ENCODE results near the gene DECR2. TPM values are rescaled to one million over a fixed set of nuclear protein-coding genes. Genes with fewer than 3 reads are reported as not detected.

The DECR2 gene
- polyA plus RNA-seq, 1 donor from 2014 or later: 7.2 TPM

GRCh38 chr16:424623-425081 is 23.0 kb downstream of the DECR2 start:
- Mint-ChIP-seq H3K4me3 (peak overlapping the region; percentile 76 to 98 (median 92)), H3K9me3 (peaks cover 0 to 2% (median 0%) of the 10 kb centered on the region in 3 donors), H3K27ac (peak overlapping the region in 1 of 3 donors; percentile 92), H3K27me3 (peaks cover 15% of the 10 kb centered on the region), H3K4me1 (peaks cover 16 to 23% (median 21%) of the 10 kb centered on the region in 3 donors), H3K36me3 (peaks cover 7% of the 10 kb centered on the region)

GRCh38 chr16:425082-425718 is 23.5 kb downstream of the DECR2 start, which contains the start of gene RAB11FIP3:
Gene RAB11FIP3 (plus strand): TSS chr16:425649. CDS start chr16:426007, 358 bp downstream.
- peaks cover 18 to 23% (median 23%) of the 10 kb centered on the region in 3 donors for H3K4me1 Mint-ChIP-seq
- peaks cover 7% of the 10 kb centered on the region for H3K36me3 Mint-ChIP-seq
- peak within 1 kb of the TSS; percentile 39 to 92 (median 89) for H3K27ac Mint-ChIP-seq
- peaks cover 15% of the 10 kb centered on the region for H3K27me3 Mint-ChIP-seq
- peak within 1 kb of the TSS; percentile 89 to 98 (median 96) for H3K4me3 Mint-ChIP-seq
- H3K9me3 Mint-ChIP-seq: peaks cover 0 to 2% (median 0%) of the 10 kb centered on the region in 3 donors

GRCh38 chr16:425740-426114 is 24.0 kb downstream of the DECR2 start:
- H3K27me3 Mint-ChIP-seq: peaks cover 13% of the 10 kb centered on the region
- H3K4me3 Mint-ChIP-seq: peak overlapping the region; percentile 89 to 98 (median 96)

GRCh38 chr16:426115-426905 is 24.6 kb downstream of the DECR2 start:
- H3K9me3 Mint-ChIP-seq: peaks cover 0 to 2% (median 0%) of the 10 kb centered on the region in 3 donors
- H3K4me3 Mint-ChIP-seq: peak overlapping the region; percentile 80 to 97 (median 92)
- peaks cover 11% of the 10 kb centered on the region for H3K27me3 Mint-ChIP-seq

More at GRCh38 chr16:425740-426114, 24.0 kb downstream of the DECR2 start:
- H3K36me3 Mint-ChIP-seq: peaks cover 7% of the 10 kb centered on the region
- H3K27ac Mint-ChIP-seq: no peak overlapping the region
- H3K9me3 Mint-ChIP-seq: peaks cover 0 to 2% (median 0%) of the 10 kb centered on the region in 3 donors
- H3K4me1 Mint-ChIP-seq: peaks cover 18 to 23% (median 23%) of the 10 kb centered on the region in 3 donors

GRCh38 chr16:426906-427249 is 25.2 kb downstream of the DECR2 start:
- Mint-ChIP-seq H3K9me3 (peaks cover 0 to 2% (median 0%) of the 10 kb centered on the region in 3 donors), H3K4me3 (peak overlapping the region; percentile 80 to 97 (median 92)), H3K27me3 (peaks cover 11% of the 10 kb centered on the region), H3K36me3 (peaks cover 9% of the 10 kb centered on the region), H3K27ac (peak overlapping the region in 1 of 3 donors; percentile 87), H3K4me1 (peaks cover 18 to 25% (median 23%) of the 10 kb centered on the region in 3 donors)

More at GRCh38 chr16:426115-426905, 24.6 kb downstream of the DECR2 start:
- Mint-ChIP-seq H3K36me3 (peaks cover 9% of the 10 kb centered on the region), H3K27ac (peak overlapping the region in 1 of 3 donors; percentile 87), H3K4me1 (peaks cover 18 to 25% (median 23%) of the 10 kb centered on the region in 3 donors)

GRCh38 chr16:427250-427649 is 25.6 kb downstream of the DECR2 start:
- Mint-ChIP-seq H3K27me3 (peaks cover 9% of the 10 kb centered on the region), H3K36me3 (peaks cover 9% of the 10 kb centered on the region), H3K4me3 (peak overlapping the region; percentile 80 to 97 (median 92)), H3K9me3 (peaks cover 0 to 2% (median 0%) of the 10 kb centered on the region in 3 donors), H3K4me1 (peaks cover 18 to 25% (median 23%) of the 10 kb centered on the region in 3 donors), H3K27ac (peak overlapping the region in 1 of 3 donors; percentile 87)

GRCh38 chr16:430904-431303 is 29.2 kb downstream of the DECR2 start:
- peak overlapping the region in 1 of 3 donors; percentile 24 for H3K27ac Mint-ChIP-seq
- H3K4me1 Mint-ChIP-seq: peaks cover 15 to 21% (median 18%) of the 10 kb centered on the region in 3 donors
- peak overlapping the region in 1 of 4 donors; percentile 46 for H3K4me3 Mint-ChIP-seq
- H3K27me3 Mint-ChIP-seq: peaks cover 3% of the 10 kb centered on the region
- H3K36me3 Mint-ChIP-seq: peaks cover 12% of the 10 kb centered on the region
- peaks cover 0 to 2% (median 0%) of the 10 kb centered on the region in 3 donors for H3K9me3 Mint-ChIP-seq

GRCh38 chr16:440627-441026 is 38.9 kb downstream of the DECR2 start:
- peak overlapping the region in 1 of 3 donors; percentile 23 for H3K27ac Mint-ChIP-seq
- H3K9me3 Mint-ChIP-seq: no peaks in the 10 kb centered on the region
- H3K4me1 Mint-ChIP-seq: peaks cover 10 to 12% (median 11%) of the 10 kb centered on the region in 3 donors
- H3K36me3 Mint-ChIP-seq: peaks cover 5% of the 10 kb centered on the region
- H3K4me3 Mint-ChIP-seq: no peak overlapping the region
- H3K27me3 Mint-ChIP-seq: no peaks in the 10 kb centered on the region

GRCh38 chr16:441447-441846 is 39.8 kb downstream of the DECR2 start:
- H3K4me3 Mint-ChIP-seq: no peak overlapping the region
- H3K27me3 Mint-ChIP-seq: no peaks in the 10 kb centered on the region
- H3K36me3 Mint-ChIP-seq: peaks cover 5% of the 10 kb centered on the region
- H3K27ac Mint-ChIP-seq: no peak overlapping the region
- peaks cover 10 to 12% (median 11%) of the 10 kb centered on the region in 3 donors for H3K4me1 Mint-ChIP-seq
- H3K9me3 Mint-ChIP-seq: no peaks in the 10 kb centered on the region

- no peak overlapping the region for H3K27ac Mint-ChIP-seq
- H3K27me3 Mint-ChIP-seq: no peaks in the 10 kb centered on the region
- peaks cover 10 to 12% (median 11%) of the 10 kb centered on the region in 3 donors for H3K4me1 Mint-ChIP-seq
- H3K4me3 Mint-ChIP-seq: peak overlapping the region; percentile 55 to 89 (median 70)
- H3K9me3 Mint-ChIP-seq: no peaks in the 10 kb centered on the region
- H3K36me3 Mint-ChIP-seq: peaks cover 5% of the 10 kb centered on the region
Measured at GRCh38 chr16:442976-443375, 41.3 kb downstream of the DECR2 start.

- peaks cover 5% of the 10 kb centered on the region for H3K36me3 Mint-ChIP-seq
- no peaks in the 10 kb centered on the region for H3K27me3 Mint-ChIP-seq
- peaks cover 10 to 12% (median 11%) of the 10 kb centered on the region in 3 donors for H3K4me1 Mint-ChIP-seq
- H3K9me3 Mint-ChIP-seq: no peaks in the 10 kb centered on the region
- peak overlapping the region in 1 of 4 donors; percentile 83 for H3K4me3 Mint-ChIP-seq
- no peak overlapping the region for H3K27ac Mint-ChIP-seq
Measured at GRCh38 chr16:444027-444426, 42.3 kb downstream of the DECR2 start.

GRCh38 chr16:445566-445965 is 43.9 kb downstream of the DECR2 start:
- H3K36me3 Mint-ChIP-seq: peaks cover 2% of the 10 kb centered on the region
- H3K4me1 Mint-ChIP-seq: peaks cover 10 to 15% (median 13%) of the 10 kb centered on the region in 3 donors
- H3K27me3 Mint-ChIP-seq: no peaks in the 10 kb centered on the region
- H3K27ac Mint-ChIP-seq: no peak overlapping the region
- no peaks in the 10 kb centered on the region for H3K9me3 Mint-ChIP-seq
- H3K4me3 Mint-ChIP-seq: no peak overlapping the region

- Mint-ChIP-seq H3K36me3 (no peaks in the 10 kb centered on the region), H3K27me3 (no peaks in the 10 kb centered on the region), H3K9me3 (no peaks in the 10 kb centered on the region), H3K4me3 (peak overlapping the region in 2 of 4 donors; percentile 49 to 65), H3K4me1 (peaks cover 0 to 9% (median 7%) of the 10 kb centered on the region in 3 donors), H3K27ac (peak overlapping the region in 1 of 3 donors; percentile 87)
Measured at GRCh38 chr16:450385-450784, 48.7 kb downstream of the DECR2 start.

GRCh38 chr16:450785-451512 is 49.3 kb downstream of the DECR2 start:
- Mint-ChIP-seq H3K27ac (no peak overlapping the region), H3K4me1 (peaks cover 0 to 9% (median 7%) of the 10 kb centered on the region in 3 donors), H3K9me3 (no peaks in the 10 kb centered on the region), H3K4me3 (peak overlapping the region in 1 of 4 donors; percentile 49), H3K27me3 (no peaks in the 10 kb centered on the region), H3K36me3 (no peaks in the 10 kb centered on the region)

Measured in IgD-negative memory B cell (primary cell).